Measurements from ENCODE around the gene FOXO3.
"Not testable (repeated sequence)": the region's sequence is repeated elsewhere in the genome, so short reads cannot be mapped to it uniquely, and the experiment has no call there.

The FOXO3 gene

GRCh38 chr6:108556250-108556649, 4.5 kb upstream of the FOXO3 start:
- DNase-seq: no peak

GRCh38 chr6:108556866-108557493, 3.7 kb upstream of the FOXO3 start:
- peak; percentile 21 for DNase-seq

- peak; percentile 75 for DNase-seq
These were observed 3.0 kb upstream of the FOXO3 start for GRCh38 chr6:108557494-108558371.

- DNase-seq: peak; percentile 100
These were observed 2.2 kb upstream of the FOXO3 start for GRCh38 chr6:108558372-108559096.

GRCh38 chr6:108559097-108559883, 1.4 kb upstream of the FOXO3 start:
- DNase-seq: peak; percentile 83

GRCh38 chr6:108559884-108560462, 744 bp upstream of the FOXO3 start:
- peak; percentile 60 for DNase-seq

GRCh38 chr6:108561309-108561647, 561 bp downstream of the FOXO3 start:
- not testable (repeated sequence) for DNase-seq

GRCh38 chr6:108561742-108562502, 1.2 kb downstream of the FOXO3 start:
- peak; percentile 14 for DNase-seq

GRCh38 chr6:108562503-108562993, 1.8 kb downstream of the FOXO3 start:
- DNase-seq: peak; percentile 83

- no peak for DNase-seq
These were observed 2.6 kb downstream of the FOXO3 start for GRCh38 chr6:108563292-108563691.

- DNase-seq: peak; percentile 98
These were observed 3.5 kb downstream of the FOXO3 start for GRCh38 chr6:108564178-108564577.

GRCh38 chr6:108565091-108565766, 4.5 kb downstream of the FOXO3 start:
- DNase-seq: peak; percentile 16

- peak; percentile 96 for DNase-seq
These were observed 5.2 kb downstream of the FOXO3 start for GRCh38 chr6:108565893-108566292.

GRCh38 chr6:108566406-108566805, 5.7 kb downstream of the FOXO3 start:
- DNase-seq: no peak

- DNase-seq: no peak
These were observed 7.4 kb downstream of the FOXO3 start for GRCh38 chr6:108568101-108568500.

- DNase-seq: no peak
These were observed 8.0 kb downstream of the FOXO3 start for GRCh38 chr6:108568551-108569305.

GRCh38 chr6:108570517-108570916, 9.8 kb downstream of the FOXO3 start:
- DNase-seq: no peak

- DNase-seq: no peak
These were observed 13.9 kb downstream of the FOXO3 start for GRCh38 chr6:108574457-108575141.

- no peak for DNase-seq
These were observed 15.3 kb downstream of the FOXO3 start for GRCh38 chr6:108575905-108576494.

Measured in HCEC 1CT (cell line).